Measurements from ENCODE around the gene GALM. TPM values are rescaled to one million over a fixed set of nuclear protein-coding genes. Genes with fewer than 3 reads are reported as not detected.

Gene GALM
- total and polyA plus RNA-seq, 2 of the 13 experiments (the other 11 are each of a cell fraction or from before 2014, with no cell fraction given), result 65.5 to 90.0 TPM

DNA sequence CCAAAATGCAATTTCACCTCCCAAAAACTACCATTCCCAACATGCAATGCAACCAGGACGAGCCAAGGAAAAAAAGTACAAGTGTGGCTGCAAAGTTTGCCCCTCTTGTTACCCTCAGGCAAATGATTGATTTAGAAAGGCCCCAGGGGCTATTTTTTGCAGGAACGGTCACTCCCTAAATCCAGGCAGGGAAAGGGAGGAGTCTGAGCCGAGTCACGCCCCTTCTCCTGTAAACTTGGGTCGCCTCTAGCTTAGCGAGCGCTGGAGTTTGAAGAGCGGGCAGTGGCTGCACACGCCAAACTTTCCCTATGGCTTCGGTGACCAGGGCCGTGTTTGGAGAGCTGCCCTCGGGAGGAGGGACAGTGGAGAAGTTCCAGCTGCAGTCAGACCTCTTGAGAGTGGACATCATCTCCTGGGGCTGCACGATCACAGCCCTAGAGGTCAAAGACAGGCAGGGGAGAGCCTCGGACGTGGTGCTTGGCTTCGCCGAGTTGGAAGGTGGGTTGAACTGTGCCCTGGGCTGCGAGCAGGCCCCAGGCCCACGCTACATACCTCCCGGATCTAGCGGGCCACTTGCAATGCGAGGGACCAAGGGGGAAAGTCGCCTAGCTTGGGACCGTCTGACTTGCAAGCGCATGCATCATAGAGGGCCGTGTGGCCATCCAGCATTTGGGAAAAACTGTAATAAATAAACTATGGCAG is at the start of gene GALM (continued):
- TF ChIP-seq ZFYVE20 (CRISPR knock-in tag; IDR thresholded peaks at IDR 0.05; ENCODE audit: borderline replicate concordance, low read depth), result no peak; the same call in 1 of the 2 replicates
- TF ChIP-seq ATF4 (CRISPR knock-in tag; IDR thresholded peaks at IDR 0.05), result peak in 1 of 2 experiments; percentile 79; a peak in 1 of 4 replicates
- TF ChIP-seq CCDC6 (CRISPR knock-in tag; IDR thresholded peaks at IDR 0.05), result peak; percentile 56; the same call in 1 of the 2 replicates
- no peak for TF ChIP-seq ETS1 (CRISPR knock-in tag; IDR thresholded peaks at IDR 0.05)
- no peak for TF ChIP-seq MNT (IDR thresholded peaks at IDR 0.05)
- no peak for TF ChIP-seq MTA3 (CRISPR knock-in tag; IDR thresholded peaks at IDR 0.05)
- TF ChIP-seq GABPA (IDR thresholded peaks at IDR 0.05; ENCODE audit: low read depth, low read length), result peak; percentile 30; the same call in 1 of the 2 replicates
- peak; percentile 88 for TF ChIP-seq GABPA (CRISPR knock-in tag; IDR thresholded peaks at IDR 0.05; ENCODE audit: low read depth)
- TF ChIP-seq, protein P1, sequence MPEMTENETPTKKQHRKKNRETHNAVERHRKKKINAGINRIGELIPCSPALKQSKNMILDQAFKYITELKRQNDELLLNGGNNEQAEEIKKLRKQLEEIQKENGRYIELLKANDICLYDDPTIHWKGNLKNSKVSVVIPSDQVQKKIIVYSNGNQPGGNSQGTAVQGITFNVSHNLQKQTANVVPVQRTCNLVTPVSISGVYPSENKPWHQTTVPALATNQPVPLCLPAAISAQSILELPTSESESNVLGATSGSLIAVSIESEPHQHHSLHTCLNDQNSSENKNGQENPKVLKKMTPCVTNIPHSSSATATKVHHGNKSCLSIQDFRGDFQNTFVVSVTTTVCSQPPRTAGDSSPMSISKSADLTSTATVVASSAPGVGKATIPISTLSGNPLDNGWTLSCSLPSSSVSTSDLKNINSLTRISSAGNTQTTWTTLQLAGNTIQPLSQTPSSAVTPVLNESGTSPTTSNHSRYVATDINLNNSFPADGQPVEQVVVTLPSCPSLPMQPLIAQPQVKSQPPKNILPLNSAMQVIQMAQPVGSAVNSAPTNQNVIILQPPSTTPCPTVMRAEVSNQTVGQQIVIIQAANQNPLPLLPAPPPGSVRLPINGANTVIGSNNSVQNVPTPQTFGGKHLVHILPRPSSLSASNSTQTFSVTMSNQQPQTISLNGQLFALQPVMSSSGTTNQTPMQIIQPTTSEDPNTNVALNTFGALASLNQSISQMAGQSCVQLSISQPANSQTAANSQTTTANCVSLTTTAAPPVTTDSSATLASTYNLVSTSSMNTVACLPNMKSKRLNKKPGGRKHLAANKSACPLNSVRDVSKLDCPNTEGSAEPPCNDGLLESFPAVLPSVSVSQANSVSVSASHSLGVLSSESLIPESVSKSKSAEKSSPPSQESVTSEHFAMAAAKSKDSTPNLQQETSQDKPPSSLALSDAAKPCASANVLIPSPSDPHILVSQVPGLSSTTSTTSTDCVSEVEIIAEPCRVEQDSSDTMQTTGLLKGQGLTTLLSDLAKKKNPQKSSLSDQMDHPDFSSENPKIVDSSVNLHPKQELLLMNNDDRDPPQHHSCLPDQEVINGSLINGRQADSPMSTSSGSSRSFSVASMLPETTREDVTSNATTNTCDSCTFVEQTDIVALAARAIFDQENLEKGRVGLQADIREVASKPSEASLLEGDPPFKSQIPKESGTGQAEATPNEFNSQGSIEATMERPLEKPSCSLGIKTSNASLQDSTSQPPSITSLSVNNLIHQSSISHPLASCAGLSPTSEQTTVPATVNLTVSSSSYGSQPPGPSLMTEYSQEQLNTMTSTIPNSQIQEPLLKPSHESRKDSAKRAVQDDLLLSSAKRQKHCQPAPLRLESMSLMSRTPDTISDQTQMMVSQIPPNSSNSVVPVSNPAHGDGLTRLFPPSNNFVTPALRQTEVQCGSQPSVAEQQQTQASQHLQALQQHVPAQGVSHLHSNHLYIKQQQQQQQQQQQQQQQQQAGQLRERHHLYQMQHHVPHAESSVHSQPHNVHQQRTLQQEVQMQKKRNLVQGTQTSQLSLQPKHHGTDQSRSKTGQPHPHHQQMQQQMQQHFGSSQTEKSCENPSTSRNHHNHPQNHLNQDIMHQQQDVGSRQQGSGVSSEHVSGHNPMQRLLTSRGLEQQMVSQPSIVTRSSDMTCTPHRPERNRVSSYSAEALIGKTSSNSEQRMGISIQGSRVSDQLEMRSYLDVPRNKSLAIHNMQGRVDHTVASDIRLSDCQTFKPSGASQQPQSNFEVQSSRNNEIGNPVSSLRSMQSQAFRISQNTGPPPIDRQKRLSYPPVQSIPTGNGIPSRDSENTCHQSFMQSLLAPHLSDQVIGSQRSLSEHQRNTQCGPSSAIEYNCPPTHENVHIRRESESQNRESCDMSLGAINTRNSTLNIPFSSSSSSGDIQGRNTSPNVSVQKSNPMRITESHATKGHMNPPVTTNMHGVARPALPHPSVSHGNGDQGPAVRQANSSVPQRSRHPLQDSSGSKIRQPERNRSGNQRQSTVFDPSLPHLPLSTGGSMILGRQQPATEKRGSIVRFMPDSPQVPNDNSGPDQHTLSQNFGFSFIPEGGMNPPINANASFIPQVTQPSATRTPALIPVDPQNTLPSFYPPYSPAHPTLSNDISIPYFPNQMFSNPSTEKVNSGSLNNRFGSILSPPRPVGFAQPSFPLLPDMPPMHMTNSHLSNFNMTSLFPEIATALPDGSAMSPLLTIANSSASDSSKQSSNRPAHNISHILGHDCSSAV (CRISPR knock-in tag; IDR thresholded peaks at IDR 0.05; ENCODE audit: borderline replicate concordance), result no peak
- TF ChIP-seq, protein P2, sequence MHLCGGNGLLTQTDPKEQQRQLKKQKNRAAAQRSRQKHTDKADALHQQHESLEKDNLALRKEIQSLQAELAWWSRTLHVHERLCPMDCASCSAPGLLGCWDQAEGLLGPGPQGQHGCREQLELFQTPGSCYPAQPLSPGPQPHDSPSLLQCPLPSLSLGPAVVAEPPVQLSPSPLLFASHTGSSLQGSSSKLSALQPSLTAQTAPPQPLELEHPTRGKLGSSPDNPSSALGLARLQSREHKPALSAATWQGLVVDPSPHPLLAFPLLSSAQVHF (CRISPR knock-in tag; IDR thresholded peaks at IDR 0.05), result no peak
- TF ChIP-seq ZNF251 (CRISPR knock-in tag; IDR thresholded peaks at IDR 0.05), result 0 out of 2 replicates have a peak, but pooled peaks have one; percentile 53
- TF ChIP-seq PITX1 (CRISPR knock-in tag; IDR thresholded peaks at IDR 0.05), result peak; percentile 88
- TF ChIP-seq ZNF776 (CRISPR knock-in tag; IDR thresholded peaks at IDR 0.05), result peak; percentile 27; the same call in 1 of the 2 replicates
- TF ChIP-seq, protein P3, sequence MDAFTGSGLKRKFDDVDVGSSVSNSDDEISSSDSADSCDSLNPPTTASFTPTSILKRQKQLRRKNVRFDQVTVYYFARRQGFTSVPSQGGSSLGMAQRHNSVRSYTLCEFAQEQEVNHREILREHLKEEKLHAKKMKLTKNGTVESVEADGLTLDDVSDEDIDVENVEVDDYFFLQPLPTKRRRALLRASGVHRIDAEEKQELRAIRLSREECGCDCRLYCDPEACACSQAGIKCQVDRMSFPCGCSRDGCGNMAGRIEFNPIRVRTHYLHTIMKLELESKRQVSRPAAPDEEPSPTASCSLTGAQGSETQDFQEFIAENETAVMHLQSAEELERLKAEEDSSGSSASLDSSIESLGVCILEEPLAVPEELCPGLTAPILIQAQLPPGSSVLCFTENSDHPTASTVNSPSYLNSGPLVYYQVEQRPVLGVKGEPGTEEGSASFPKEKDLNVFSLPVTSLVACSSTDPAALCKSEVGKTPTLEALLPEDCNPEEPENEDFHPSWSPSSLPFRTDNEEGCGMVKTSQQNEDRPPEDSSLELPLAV (CRISPR knock-in tag; conservative IDR thresholded peaks at IDR 0.05; ENCODE audit: low read depth), result no peak

Data from HepG2 (cell line).